ENCODE measurements around the gene LRRC75A. TPM values are rescaled to one million over a fixed set of nuclear protein-coding genes. Genes with fewer than 3 reads are reported as not detected.
A peak's percentile ranks its signal among the peaks of the same experiment; 100 is the strongest.
"Not testable (repeated sequence)": the region's sequence is repeated elsewhere in the genome, so short reads cannot be mapped to it uniquely, and the experiment has no call there.

Gene LRRC75A
- total RNA-seq, 6 donors from 2014 or later = 2.1 to 7.3 (median 5.2) TPM

- 80 to 86% methylated on average over 4 of the region's 4 CpGs for WGBS, 2 donors
- no peak for ATAC-seq (ENCODE audit: low FRiP score in 2 of 2)
- Histone ChIP-seq H3K27ac (no peak overlapping the region), H3K9me3 (no peaks in the 10 kb centered on the region), H3K4me1 (peaks cover 0 to 8% (median 0%) of the 10 kb centered on the region in 4 donors), H3K27me3 (no peaks in the 10 kb centered on the region), H3K4me3 (no peak overlapping the region), H3K36me3 (peaks cover 0 to 8% (median 3%) of the 10 kb centered on the region in 4 donors)
- TF ChIP-seq POLR2A (IDR thresholded peaks at IDR 0.05) = no peak
- no peak for TF ChIP-seq EP300 (IDR thresholded peaks at IDR 0.05)
- TF ChIP-seq CTCF (IDR thresholded peaks at IDR 0.05) = peak in 1 of 6 experiments; percentile 10
- DNase-seq = no peak
Observed at GRCh38 chr17:16453493-16453851, 38.5 kb downstream of the LRRC75A start.

- not testable (repeated sequence) for H3K27ac ChIP-seq; H3K27me3 ChIP-seq; H3K4me1 ChIP-seq; H3K4me3 ChIP-seq; DNase-seq; H3K9me3 ChIP-seq; ATAC-seq (ENCODE audit: low FRiP score in 2 of 2)
- WGBS, 2 donors = 76 to 84% methylated on average over 8 of the region's 8 CpGs
- peaks cover 0 to 15% (median 8%) of the 10 kb centered on the region in 4 donors for H3K36me3 ChIP-seq
Observed at GRCh38 chr17:16452268-16452667, 39.7 kb downstream of the LRRC75A start.

GRCh38 chr17:16450028-16450427 lies 42.0 kb downstream of the LRRC75A start:
- Histone ChIP-seq H3K4me3 (no peak overlapping the region), H3K9me3 (no peaks in the 10 kb centered on the region), H3K4me1 (peaks cover 0 to 13% (median 0%) of the 10 kb centered on the region in 4 donors), H3K27me3 (no peaks in the 10 kb centered on the region), H3K36me3 (peaks cover 0 to 27% (median 12%) of the 10 kb centered on the region in 4 donors), H3K27ac (no peak overlapping the region)
- ATAC-seq (ENCODE audit: low FRiP score in 2 of 2) = no peak
- 90 to 93% methylated on average over 4 of the region's 4 CpGs for WGBS, 2 donors
- DNase-seq = no peak
- TF ChIP-seq POLR2A (IDR thresholded peaks at IDR 0.05) (no peak), EP300 (IDR thresholded peaks at IDR 0.05) (no peak), CTCF (IDR thresholded peaks at IDR 0.05) (no peak), POLR2AphosphoS5 (IDR thresholded peaks at IDR 0.05) (no peak)

GRCh38 chr17:16449121-16449570 lies 42.8 kb downstream of the LRRC75A start:
- DNase-seq = no peak
- no peak for TF ChIP-seq POLR2A (IDR thresholded peaks at IDR 0.05)
- no peak for TF ChIP-seq EP300 (IDR thresholded peaks at IDR 0.05)
- TF ChIP-seq CTCF (IDR thresholded peaks at IDR 0.05) = no peak
- no peak for TF ChIP-seq POLR2AphosphoS5 (IDR thresholded peaks at IDR 0.05)

GRCh38 chr17:16448490-16448889 lies 43.5 kb downstream of the LRRC75A start:
- Histone ChIP-seq H3K36me3 (peaks cover 7 to 41% (median 23%) of the 10 kb centered on the region in 4 donors), H3K9me3 (no peaks in the 10 kb centered on the region), H3K27me3 (no peaks in the 10 kb centered on the region), H3K4me1 (peaks cover 0 to 21% (median 0%) of the 10 kb centered on the region in 4 donors), H3K27ac (no peak overlapping the region), H3K4me3 (no peak overlapping the region)
- ATAC-seq (ENCODE audit: low FRiP score in 2 of 2) (no peak), DNase-seq (no peak)
- no peak for TF ChIP-seq POLR2AphosphoS5 (IDR thresholded peaks at IDR 0.05)
- TF ChIP-seq EP300 (IDR thresholded peaks at IDR 0.05) = no peak
- TF ChIP-seq POLR2A (IDR thresholded peaks at IDR 0.05) = no peak
- no peak for TF ChIP-seq CTCF (IDR thresholded peaks at IDR 0.05)
- 86 to 90% methylated on average over 6 of the region's 6 CpGs for WGBS, 2 donors

More at GRCh38 chr17:16449121-16449570, 42.8 kb downstream of the LRRC75A start:
- ATAC-seq (ENCODE audit: low FRiP score in 2 of 2) = peak in 1 of 2 donors; percentile 42
- Histone ChIP-seq H3K9me3 (no peaks in the 10 kb centered on the region), H3K36me3 (peaks cover under 1 to 35% (median 16%) of the 10 kb centered on the region in 4 donors), H3K27me3 (no peaks in the 10 kb centered on the region), H3K4me1 (peaks cover 0 to 15% (median 0%) of the 10 kb centered on the region in 4 donors), H3K27ac (no peak overlapping the region), H3K4me3 (no peak overlapping the region)
- 75 to 88% methylated on average over 5 to 11 of the region's 11 CpGs for WGBS, 2 donors
